HCT116 (cell line): ENCODE results near the gene KICS2.

Source experiments
- CBX3 ChIP-seq: IDR thresholded peaks from 2 replicates; pipeline ENCODE4 v1.6.1; 2012; ENCODE audit warnings: low read depth
- CEBPB ChIP-seq: IDR thresholded peaks from 2 replicates; pipeline ENCODE4 v1.6.1; 2012; ENCODE audit warnings: low read depth
- CTCF ChIP-seq, 3 experiments: fragments of 200-600 bp in 1 of 3; sonication (generic) in 1 of 3; IDR thresholded peaks in 2 of 3; conservative IDR thresholded peaks in 1 of 3; 2 replicates each; pipeline ENCODE4 v1.5.1; 2012 to 2017; ENCODE audit warnings: low read depth in 2 of 3, low read length in 2 of 3, antibody characterized with exemption in 1 of 3, borderline replicate concordance in 1 of 3, control low read depth in 1 of 3, mild to moderate bottlenecking in 1 of 3, mixed read lengths in 1 of 3, mixed run types in 1 of 3, moderate library complexity in 1 of 3; ENCODE audit not compliant: insufficient read depth in 1 of 3
- EZH2 ChIP-seq: fragments of 200-600 bp; sonication (generic); IDR thresholded peaks from 2 replicates; pipeline ENCODE4 v1.6.1; 2017; ENCODE audit warnings: antibody characterized with exemption, mixed run types
- EZH2phosphoT487 ChIP-seq: fragments of 200-600 bp; IDR thresholded peaks from 2 replicates; pipeline ENCODE4 v1.6.1; 2018; ENCODE audit warnings: antibody characterized with exemption, borderline replicate concordance
- POLR2A ChIP-seq: IDR thresholded peaks from 2 replicates; pipeline ENCODE4 v1.7.0; 2011; ENCODE audit warnings: borderline replicate concordance; ENCODE audit not compliant: insufficient read depth, insufficient read length; ENCODE audit errors: extremely low read depth
- POLR2AphosphoS5 ChIP-seq: IDR thresholded peaks from 2 replicates; pipeline ENCODE4 v1.6.1; 2011; ENCODE audit warnings: mild to moderate bottlenecking, low read depth, low read length, moderate library complexity
- RAD21 ChIP-seq: IDR thresholded peaks from 2 replicates; pipeline ENCODE4 v1.6.1; 2012; ENCODE audit warnings: low read depth, mild to moderate bottlenecking
- SIN3A ChIP-seq: IDR thresholded peaks from 2 replicates; pipeline ENCODE4 v1.6.1; 2012; ENCODE audit warnings: low read depth
- SP1 ChIP-seq: IDR thresholded peaks from 2 replicates; pipeline ENCODE4 v1.6.1; 2012; ENCODE audit warnings: low read depth
- TCF7L2 ChIP-seq: IDR thresholded peaks from 2 replicates; pipeline ENCODE4 v1.7.0; 2011; ENCODE audit warnings: borderline replicate concordance, inconsistent platforms; ENCODE audit not compliant: insufficient read depth, insufficient read length; ENCODE audit errors: extremely low read depth
- ZFX ChIP-seq: fragments of 450-650 bp; IDR thresholded peaks from 2 replicates; pipeline ENCODE4 v1.6.1; 2017

GRCh38 chr12:64203775-64204174, 18.3 kb downstream of the KICS2 start:
- TF ChIP-seq POLR2AphosphoS5 (no peak), CTCF (IDR thresholded peaks at IDR 0.05 in 2 of 3, conservative IDR thresholded peaks at IDR 0.05 in 1 of 3; ENCODE audit: borderline replicate concordance in 1 of 3, insufficient read depth in 1 of 3, low read depth in 2 of 3, low read length in 2 of 3) (no peak), SP1 (no peak), CBX3 (no peak), EZH2phosphoT487 (no peak), EZH2 (no peak), TCF7L2 (no peak), SIN3A (no peak), POLR2A (no peak), RAD21 (no peak), CEBPB (no peak), ZFX (no peak)
